ENCODE measurements around the gene GPR158.

GPR158 gene

GRCh38 chr10:25497246-25497645, 322.4 kb downstream of the GPR158 start:
- H3K9ac ChIP-seq (ENCODE audit: low read length): no peak overlapping the region
- H3K27me3 ChIP-seq (ENCODE audit: control insufficient read depth, insufficient read depth, low read length): no peaks in the 10 kb centered on the region
- H3K9me3 ChIP-seq (ENCODE audit: control insufficient read depth, low read length): no peaks in the 10 kb centered on the region
- H3K36me3 ChIP-seq (ENCODE audit: control insufficient read depth, insufficient read depth, low read length): no peaks in the 10 kb centered on the region
- H3K4me1 ChIP-seq (ENCODE audit: control insufficient read depth, insufficient read depth, low read length): no peaks in the 10 kb centered on the region
- H3K4me3 ChIP-seq (ENCODE audit: low read length): no peak overlapping the region

GRCh38 chr10:25498645-25499044, 323.8 kb downstream of the GPR158 start:
- Histone ChIP-seq H3K4me1 (ENCODE audit: control insufficient read depth, insufficient read depth, low read length) (no peaks in the 10 kb centered on the region), H3K36me3 (ENCODE audit: control insufficient read depth, insufficient read depth, low read length) (no peaks in the 10 kb centered on the region), H3K9ac (ENCODE audit: low read length) (no peak overlapping the region), H3K27me3 (ENCODE audit: control insufficient read depth, insufficient read depth, low read length) (no peaks in the 10 kb centered on the region), H3K9me3 (ENCODE audit: control insufficient read depth, low read length) (no peaks in the 10 kb centered on the region), H3K4me3 (ENCODE audit: low read length) (no peak overlapping the region)

GRCh38 chr10:25501912-25502311, 327.1 kb downstream of the GPR158 start:
- Histone ChIP-seq H3K27me3 (ENCODE audit: control insufficient read depth, insufficient read depth, low read length) (no peaks in the 10 kb centered on the region), H3K9me3 (ENCODE audit: control insufficient read depth, low read length) (no peaks in the 10 kb centered on the region), H3K4me1 (ENCODE audit: control insufficient read depth, insufficient read depth, low read length) (no peaks in the 10 kb centered on the region), H3K4me3 (ENCODE audit: low read length) (no peak overlapping the region), H3K9ac (ENCODE audit: low read length) (no peak overlapping the region), H3K36me3 (ENCODE audit: control insufficient read depth, insufficient read depth, low read length) (no peaks in the 10 kb centered on the region)

GRCh38 chr10:25502453-25502852, 327.7 kb downstream of the GPR158 start:
- Histone ChIP-seq H3K4me1 (ENCODE audit: control insufficient read depth, insufficient read depth, low read length) (no peaks in the 10 kb centered on the region), H3K27me3 (ENCODE audit: control insufficient read depth, insufficient read depth, low read length) (no peaks in the 10 kb centered on the region), H3K4me3 (ENCODE audit: low read length) (no peak overlapping the region), H3K9ac (ENCODE audit: low read length) (no peak overlapping the region), H3K36me3 (ENCODE audit: control insufficient read depth, insufficient read depth, low read length) (no peaks in the 10 kb centered on the region), H3K9me3 (ENCODE audit: control insufficient read depth, low read length) (no peaks in the 10 kb centered on the region)

- no peak overlapping the region for H3K4me3 ChIP-seq (ENCODE audit: low read length)
- no peaks in the 10 kb centered on the region for H3K9me3 ChIP-seq (ENCODE audit: control insufficient read depth, low read length)
- no peak overlapping the region for H3K9ac ChIP-seq (ENCODE audit: low read length)
- H3K4me1 ChIP-seq (ENCODE audit: control insufficient read depth, insufficient read depth, low read length): no peaks in the 10 kb centered on the region
- H3K36me3 ChIP-seq (ENCODE audit: control insufficient read depth, insufficient read depth, low read length): no peaks in the 10 kb centered on the region
- no peaks in the 10 kb centered on the region for H3K27me3 ChIP-seq (ENCODE audit: control insufficient read depth, insufficient read depth, low read length)
These were observed 329.5 kb downstream of the GPR158 start for GRCh38 chr10:25504306-25504705.

GRCh38 chr10:25504838-25505237, 330.0 kb downstream of the GPR158 start:
- H3K9me3 ChIP-seq (ENCODE audit: control insufficient read depth, low read length): no peaks in the 10 kb centered on the region

GRCh38 chr10:25505466-25505865, 330.7 kb downstream of the GPR158 start:
- no peaks in the 10 kb centered on the region for H3K36me3 ChIP-seq (ENCODE audit: control insufficient read depth, insufficient read depth, low read length)
- no peaks in the 10 kb centered on the region for H3K9me3 ChIP-seq (ENCODE audit: control insufficient read depth, low read length)
- H3K27me3 ChIP-seq (ENCODE audit: control insufficient read depth, insufficient read depth, low read length): no peaks in the 10 kb centered on the region
- no peaks in the 10 kb centered on the region for H3K4me1 ChIP-seq (ENCODE audit: control insufficient read depth, insufficient read depth, low read length)
- H3K4me3 ChIP-seq (ENCODE audit: low read length): no peak overlapping the region
- no peak overlapping the region for H3K9ac ChIP-seq (ENCODE audit: low read length)

More at GRCh38 chr10:25504838-25505237, 330.0 kb downstream of the GPR158 start:
- Histone ChIP-seq H3K36me3 (ENCODE audit: control insufficient read depth, insufficient read depth, low read length) (no peaks in the 10 kb centered on the region), H3K27me3 (ENCODE audit: control insufficient read depth, insufficient read depth, low read length) (no peaks in the 10 kb centered on the region), H3K4me3 (ENCODE audit: low read length) (no peak overlapping the region), H3K9ac (ENCODE audit: low read length) (no peak overlapping the region), H3K4me1 (ENCODE audit: control insufficient read depth, insufficient read depth, low read length) (no peaks in the 10 kb centered on the region)

GRCh38 chr10:25506821-25507335, 332.1 kb downstream of the GPR158 start:
- H3K27me3 ChIP-seq (ENCODE audit: control insufficient read depth, insufficient read depth, low read length): no peaks in the 10 kb centered on the region
- H3K4me1 ChIP-seq (ENCODE audit: control insufficient read depth, insufficient read depth, low read length): no peaks in the 10 kb centered on the region
- H3K4me3 ChIP-seq (ENCODE audit: low read length): no peak overlapping the region
- H3K9ac ChIP-seq (ENCODE audit: low read length): no peak overlapping the region
- no peaks in the 10 kb centered on the region for H3K9me3 ChIP-seq (ENCODE audit: control insufficient read depth, low read length)
- no peaks in the 10 kb centered on the region for H3K36me3 ChIP-seq (ENCODE audit: control insufficient read depth, insufficient read depth, low read length)

- H3K9ac ChIP-seq (ENCODE audit: low read length): no peak overlapping the region
- no peaks in the 10 kb centered on the region for H3K27me3 ChIP-seq (ENCODE audit: control insufficient read depth, insufficient read depth, low read length)
- H3K4me1 ChIP-seq (ENCODE audit: control insufficient read depth, insufficient read depth, low read length): no peaks in the 10 kb centered on the region
- no peak overlapping the region for H3K4me3 ChIP-seq (ENCODE audit: low read length)
- no peaks in the 10 kb centered on the region for H3K36me3 ChIP-seq (ENCODE audit: control insufficient read depth, insufficient read depth, low read length)
- H3K9me3 ChIP-seq (ENCODE audit: control insufficient read depth, low read length): no peaks in the 10 kb centered on the region
These were observed 333.5 kb downstream of the GPR158 start for GRCh38 chr10:25508112-25508815.

- Histone ChIP-seq H3K9ac (ENCODE audit: low read length) (no peak overlapping the region), H3K4me1 (ENCODE audit: control insufficient read depth, insufficient read depth, low read length) (no peaks in the 10 kb centered on the region), H3K9me3 (ENCODE audit: control insufficient read depth, low read length) (no peaks in the 10 kb centered on the region), H3K4me3 (ENCODE audit: low read length) (no peak overlapping the region), H3K36me3 (ENCODE audit: control insufficient read depth, insufficient read depth, low read length) (no peaks in the 10 kb centered on the region), H3K27me3 (ENCODE audit: control insufficient read depth, insufficient read depth, low read length) (no peaks in the 10 kb centered on the region)
These were observed 334.4 kb downstream of the GPR158 start for GRCh38 chr10:25509151-25509550.

- H3K9ac ChIP-seq (ENCODE audit: low read length): no peak overlapping the region
- H3K36me3 ChIP-seq (ENCODE audit: control insufficient read depth, insufficient read depth, low read length): no peaks in the 10 kb centered on the region
- no peaks in the 10 kb centered on the region for H3K9me3 ChIP-seq (ENCODE audit: control insufficient read depth, low read length)
- H3K4me1 ChIP-seq (ENCODE audit: control insufficient read depth, insufficient read depth, low read length): no peaks in the 10 kb centered on the region
- no peaks in the 10 kb centered on the region for H3K27me3 ChIP-seq (ENCODE audit: control insufficient read depth, insufficient read depth, low read length)
- H3K4me3 ChIP-seq (ENCODE audit: low read length): no peak overlapping the region
These were observed 347.5 kb downstream of the GPR158 start for GRCh38 chr10:25522294-25522693.

GRCh38 chr10:25522946-25523608, 348.3 kb downstream of the GPR158 start:
- Histone ChIP-seq H3K9me3 (ENCODE audit: control insufficient read depth, low read length) (no peaks in the 10 kb centered on the region), H3K4me1 (ENCODE audit: control insufficient read depth, insufficient read depth, low read length) (no peaks in the 10 kb centered on the region), H3K27me3 (ENCODE audit: control insufficient read depth, insufficient read depth, low read length) (no peaks in the 10 kb centered on the region), H3K4me3 (ENCODE audit: low read length) (no peak overlapping the region), H3K9ac (ENCODE audit: low read length) (no peak overlapping the region), H3K36me3 (ENCODE audit: control insufficient read depth, insufficient read depth, low read length) (no peaks in the 10 kb centered on the region)

Data from mucosa of stomach (tissue), 1 donor.